Skeletal muscle tissue (tissue), 4 donors: ENCODE results near the gene IL24. TPM values are rescaled to one million over a fixed set of nuclear protein-coding genes. Genes with fewer than 3 reads are reported as not detected.
A peak's percentile ranks its signal among the peaks of the same experiment; 100 is the strongest.

ENCODE experiments used
- H3K27ac ChIP-seq: one replicate; pipeline ENCODE4 v1.7.0; 2013; ENCODE audit warnings: mild to moderate bottlenecking, low read depth, low read length, inconsistent platforms
- H3K27me3 ChIP-seq, 3 donors: one replicate each; pipeline ENCODE4 v1.7.0; 2013; ENCODE audit warnings: low read length in 3 of 3; ENCODE audit not compliant: control insufficient read depth in 3 of 3, insufficient read depth in 3 of 3
- H3K36me3 ChIP-seq, 3 donors: one replicate each; pipeline ENCODE4 v1.7.0; 2013; ENCODE audit warnings: low read length in 3 of 3; ENCODE audit not compliant: control insufficient read depth in 3 of 3, insufficient read depth in 3 of 3
- H3K4me1 ChIP-seq, 3 donors: one replicate each; pipeline ENCODE4 v1.7.0; 2013; ENCODE audit warnings: low read length in 3 of 3, mild to moderate bottlenecking in 3 of 3; ENCODE audit not compliant: control insufficient read depth in 3 of 3, insufficient read depth in 3 of 3
- H3K4me3 ChIP-seq, 3 donors: one replicate each; pipeline ENCODE4 v1.7.0; 2013; ENCODE audit warnings: low read length in 3 of 3
- H3K9ac ChIP-seq, 3 donors: one replicate each; pipeline ENCODE4 v1.7.0; 2013; ENCODE audit warnings: low read length in 3 of 3, mild to moderate bottlenecking in 3 of 3, moderate library complexity in 2 of 3, low read depth in 1 of 3
- H3K9me3 ChIP-seq, 3 donors: one replicate each; pipeline ENCODE4 v1.7.0; 2013; ENCODE audit warnings: low read length in 3 of 3; ENCODE audit not compliant: control insufficient read depth in 3 of 3
- total RNA-seq: library from RNA; depleted of rRNA; stranded (reverse); fragments of >200 nt; gene quantifications from one replicate; pipeline ENCODE4 v1.2.3, GENCODE V29; 2014
- donor health status: Osteomylitis.

Gene IL24
- total RNA-seq, 1 donor from 2014 or later: not detected

GRCh38 chr1:206859082-206859521 is 38.1 kb upstream of the IL24 start:
- no peak overlapping the region for H3K27ac ChIP-seq
- no peak overlapping the region for H3K4me3 ChIP-seq
- H3K9me3 ChIP-seq: no peaks in the 10 kb centered on the region
- no peaks in the 10 kb centered on the region for H3K36me3 ChIP-seq
- H3K27me3 ChIP-seq: peaks cover 3 to 9% (median 3%) of the 10 kb centered on the region in 3 donors
- H3K9ac ChIP-seq: no peak overlapping the region
- no peaks in the 10 kb centered on the region for H3K4me1 ChIP-seq

GRCh38 chr1:206860165-206860564 is 37.1 kb upstream of the IL24 start:
- H3K27me3 ChIP-seq: peaks cover 3 to 9% (median 3%) of the 10 kb centered on the region in 3 donors
- H3K36me3 ChIP-seq: no peaks in the 10 kb centered on the region
- H3K9ac ChIP-seq: no peak overlapping the region
- H3K4me1 ChIP-seq: peaks cover 0 to 4% (median 3%) of the 10 kb centered on the region in 3 donors
- no peak overlapping the region for H3K4me3 ChIP-seq
- no peak overlapping the region for H3K27ac ChIP-seq
- no peaks in the 10 kb centered on the region for H3K9me3 ChIP-seq

GRCh38 chr1:206863266-206863665 is 34.0 kb upstream of the IL24 start:
- H3K4me1 ChIP-seq: peaks cover 0 to 5% (median 5%) of the 10 kb centered on the region in 3 donors
- no peak overlapping the region for H3K9ac ChIP-seq
- no peaks in the 10 kb centered on the region for H3K36me3 ChIP-seq
- no peak overlapping the region for H3K27ac ChIP-seq
- peaks cover 0 to 3% (median 3%) of the 10 kb centered on the region in 3 donors for H3K27me3 ChIP-seq
- H3K4me3 ChIP-seq: no peak overlapping the region
- no peaks in the 10 kb centered on the region for H3K9me3 ChIP-seq

GRCh38 chr1:206864939-206865671 is 32.1 kb upstream of the IL24 start, which contains the start of gene IL20:
Gene IL20 (plus strand): TSS chr1:206865623. CDS start chr1:206865853, 230 bp downstream.
- H3K9me3 ChIP-seq: no peaks in the 10 kb centered on the region
- H3K4me1 ChIP-seq: peaks cover 0 to 5% (median 5%) of the 10 kb centered on the region in 3 donors
- H3K4me3 ChIP-seq: peak within 1 kb of the TSS in 1 of 3 donors; percentile 3
- peak within 1 kb of the TSS in 1 of 3 donors; percentile 38 for H3K9ac ChIP-seq
- H3K27me3 ChIP-seq: peaks cover 0 to 2% (median 2%) of the 10 kb centered on the region in 3 donors
- no peaks in the 10 kb centered on the region for H3K36me3 ChIP-seq
- H3K27ac ChIP-seq: no peak within 1 kb of the TSS

- peaks cover 0 to 5% (median 5%) of the 10 kb centered on the region in 3 donors for H3K4me1 ChIP-seq
- no peaks in the 10 kb centered on the region for H3K9me3 ChIP-seq
- no peak overlapping the region for H3K9ac ChIP-seq
- no peak overlapping the region for H3K4me3 ChIP-seq
- no peaks in the 10 kb centered on the region for H3K27me3 ChIP-seq
- H3K27ac ChIP-seq: no peak overlapping the region
- no peaks in the 10 kb centered on the region for H3K36me3 ChIP-seq
Observed at GRCh38 chr1:206866062-206866461, 31.2 kb upstream of the IL24 start.

- Histone ChIP-seq H3K27ac (no peak overlapping the region), H3K36me3 (no peaks in the 10 kb centered on the region), H3K4me1 (peaks cover 0 to 5% (median 5%) of the 10 kb centered on the region in 3 donors), H3K9ac (no peak overlapping the region), H3K27me3 (no peaks in the 10 kb centered on the region), H3K9me3 (no peaks in the 10 kb centered on the region), H3K4me3 (no peak overlapping the region)
Observed at GRCh38 chr1:206867239-206867638, 30.0 kb upstream of the IL24 start.

- Histone ChIP-seq H3K27ac (no peak overlapping the region), H3K36me3 (no peaks in the 10 kb centered on the region), H3K9me3 (no peaks in the 10 kb centered on the region), H3K9ac (no peak overlapping the region), H3K27me3 (no peaks in the 10 kb centered on the region), H3K4me1 (peaks cover 0 to 5% (median 5%) of the 10 kb centered on the region in 3 donors), H3K4me3 (no peak overlapping the region)
Observed at GRCh38 chr1:206867716-206868115, 29.5 kb upstream of the IL24 start.

GRCh38 chr1:206868264-206868663 is 29.0 kb upstream of the IL24 start:
- H3K4me1 ChIP-seq: peaks cover 0 to 5% (median 5%) of the 10 kb centered on the region in 3 donors
- no peaks in the 10 kb centered on the region for H3K9me3 ChIP-seq
- H3K27me3 ChIP-seq: no peaks in the 10 kb centered on the region
- no peak overlapping the region for H3K27ac ChIP-seq
- no peaks in the 10 kb centered on the region for H3K36me3 ChIP-seq
- no peak overlapping the region for H3K9ac ChIP-seq
- no peak overlapping the region for H3K4me3 ChIP-seq

- no peak overlapping the region for H3K4me3 ChIP-seq
- no peaks in the 10 kb centered on the region for H3K9me3 ChIP-seq
- H3K9ac ChIP-seq: no peak overlapping the region
- H3K4me1 ChIP-seq: no peaks in the 10 kb centered on the region
- H3K27me3 ChIP-seq: no peaks in the 10 kb centered on the region
- no peak overlapping the region for H3K27ac ChIP-seq
- H3K36me3 ChIP-seq: no peaks in the 10 kb centered on the region
Observed at GRCh38 chr1:206872139-206872538, 25.1 kb upstream of the IL24 start.

GRCh38 chr1:206873603-206874188 is 23.5 kb upstream of the IL24 start:
- Histone ChIP-seq H3K9me3 (peaks cover 0 to 5% (median 3%) of the 10 kb centered on the region in 3 donors), H3K4me3 (no peak overlapping the region), H3K36me3 (no peaks in the 10 kb centered on the region), H3K27ac (no peak overlapping the region), H3K27me3 (no peaks in the 10 kb centered on the region), H3K4me1 (no peaks in the 10 kb centered on the region), H3K9ac (no peak overlapping the region)
